H9 (cell line): Measurements from ENCODE around the gene AKT3. TPM values are rescaled to one million over a fixed set of nuclear protein-coding genes. Genes with fewer than 3 reads are reported as not detected.

ENCODE experiments used
- DNase-seq: peaks from one replicate; pipeline ENCODE4 v3.0.0-alpha.2; 2017
- H2AFZ ChIP-seq: one replicate; pipeline ENCODE4 v1.6.1; 2013; ENCODE audit warnings: mild to moderate bottlenecking, low read length, control low read depth, moderate library complexity
- H2AK5ac ChIP-seq: 2 replicates; pipeline ENCODE4 v1.6.1; 2013; ENCODE audit warnings: low read length, control low read depth, mixed read lengths; ENCODE audit not compliant: insufficient read length
- H2BK120ac ChIP-seq: one replicate; pipeline ENCODE4 v1.6.1; 2013; ENCODE audit warnings: low read depth, mild to moderate bottlenecking, low read length, control low read depth, inconsistent platforms; ENCODE audit not compliant: poor library complexity, severe bottlenecking
- H2BK12ac ChIP-seq: 2 replicates; pipeline ENCODE4 v1.6.1; 2013; ENCODE audit warnings: low read length, control low read depth, mixed read lengths, low read depth; ENCODE audit not compliant: insufficient read length
- H2BK15ac ChIP-seq: 2 replicates; pipeline ENCODE4 v1.6.1; 2013; ENCODE audit warnings: low read depth, low read length, control low read depth
- H2BK20ac ChIP-seq: one replicate; pipeline ENCODE4 v1.6.1; 2013; ENCODE audit warnings: low read depth, mild to moderate bottlenecking, low read length, control low read depth, inconsistent platforms; ENCODE audit not compliant: poor library complexity, severe bottlenecking
- H2BK5ac ChIP-seq: 2 replicates; pipeline ENCODE4 v1.6.1; 2013; ENCODE audit warnings: low read length, control low read depth, mixed read lengths; ENCODE audit not compliant: insufficient read length
- H3K14ac ChIP-seq: 2 replicates; pipeline ENCODE4 v1.6.1; 2013; ENCODE audit warnings: low read length, control low read depth; ENCODE audit not compliant: insufficient read depth
- H3K18ac ChIP-seq: 2 replicates; pipeline ENCODE4 v1.6.1; 2013; ENCODE audit warnings: low read depth, mild to moderate bottlenecking, mixed read lengths, low read length, control low read depth; ENCODE audit not compliant: insufficient read length
- H3K23ac ChIP-seq: 2 replicates; pipeline ENCODE4 v1.6.1; 2013; ENCODE audit warnings: low read length, control low read depth, mixed read lengths, low read depth; ENCODE audit not compliant: insufficient read length
- H3K23me2 ChIP-seq: 2 replicates; pipeline ENCODE4 v1.6.1; 2013; ENCODE audit warnings: low read depth, mild to moderate bottlenecking, mixed read lengths, low read length, control low read depth; ENCODE audit not compliant: insufficient read length, poor library complexity, severe bottlenecking
- H3K27ac ChIP-seq: 2 replicates; pipeline ENCODE4 v1.5.1; 2013; ENCODE audit warnings: low read length, control low read depth, mixed read lengths, low read depth; ENCODE audit not compliant: insufficient read length
- H3K27me3 ChIP-seq: 2 replicates; pipeline ENCODE4 v1.6.1; 2013; ENCODE audit warnings: low read length, control low read depth, inconsistent platforms; ENCODE audit not compliant: insufficient read depth
- H3K4ac ChIP-seq: 2 replicates; pipeline ENCODE4 v1.6.1; 2013; ENCODE audit warnings: low read depth, mild to moderate bottlenecking, control low read depth, inconsistent platforms, low read length, moderate library complexity
- H3K4me1 ChIP-seq: 2 replicates; pipeline ENCODE4 v1.6.1; 2013; ENCODE audit warnings: low read length, control low read depth, inconsistent platforms; ENCODE audit not compliant: insufficient read depth
- H3K4me2 ChIP-seq: 2 replicates; pipeline ENCODE4 v1.6.1; 2013; ENCODE audit warnings: low read length, control low read depth, mixed read lengths; ENCODE audit not compliant: insufficient read length, insufficient read depth
- H3K56ac ChIP-seq: 2 replicates; pipeline ENCODE4 v1.6.1; 2013; ENCODE audit warnings: low read depth, mild to moderate bottlenecking, mixed read lengths, low read length, control low read depth; ENCODE audit not compliant: insufficient read length
- H3K79me1 ChIP-seq: 2 replicates; pipeline ENCODE4 v1.6.1; 2013; ENCODE audit warnings: low read depth, mild to moderate bottlenecking, moderate library complexity, low read length, control low read depth, inconsistent platforms; ENCODE audit not compliant: insufficient read depth, poor library complexity, severe bottlenecking
- H3K79me2 ChIP-seq: 2 replicates; pipeline ENCODE4 v1.6.1; 2013; ENCODE audit warnings: low read length, control low read depth, inconsistent platforms; ENCODE audit not compliant: insufficient read depth
- H3K9ac ChIP-seq: 2 replicates; pipeline ENCODE4 v1.6.1; 2013; ENCODE audit warnings: low read length, control low read depth, mixed read lengths; ENCODE audit not compliant: insufficient read length; ENCODE audit errors: extremely low read depth
- H3K9me3 ChIP-seq: one replicate; pipeline ENCODE4 v1.6.1; 2013; ENCODE audit warnings: low read depth, low read length, inconsistent platforms; ENCODE audit not compliant: control insufficient read depth
- H3T11ph ChIP-seq: one replicate; pipeline ENCODE4 v1.6.1; 2013; ENCODE audit warnings: mild to moderate bottlenecking, low read length, control low read depth, inconsistent platforms
- H4K20me1 ChIP-seq: one replicate; pipeline ENCODE4 v1.6.1; 2013; ENCODE audit not compliant: control insufficient read depth, insufficient read length, insufficient read depth
- H4K5ac ChIP-seq: 2 replicates; pipeline ENCODE4 v1.6.1; 2013; ENCODE audit warnings: low read depth, mild to moderate bottlenecking, mixed read lengths, low read length, control low read depth; ENCODE audit not compliant: insufficient read length
- H4K8ac ChIP-seq: replicated peaks from 2 replicates; pipeline ENCODE4 v1.6.1; 2013; ENCODE audit warnings: low read length, control low read depth, mixed read lengths, low read depth; ENCODE audit not compliant: insufficient read length
- H4K91ac ChIP-seq: 2 replicates; pipeline ENCODE4 v1.6.1; 2013; ENCODE audit warnings: low read depth, mild to moderate bottlenecking, moderate library complexity, mixed read lengths, low read length, control low read depth; ENCODE audit not compliant: insufficient read length
- H3K27ac Mint-ChIP-seq, 3 experiments: 2 replicates in 2 of 3; 3 replicates in 1 of 3; pipeline ENCODE4 v1.8.0; 2020 to 2021; ENCODE audit warnings: mixed read lengths in 3 of 3, mild to moderate bottlenecking in 1 of 3, moderate library complexity in 1 of 3
- H3K27me3 Mint-ChIP-seq: 2 replicates; pipeline ENCODE4 v1.8.0; 2021; ENCODE audit warnings: low read depth, mild to moderate bottlenecking, moderate library complexity, mixed read lengths
- H3K36me3 Mint-ChIP-seq, 3 experiments: 2 replicates in 2 of 3; 3 replicates in 1 of 3; pipeline ENCODE4 v1.8.0; 2020 to 2021; ENCODE audit warnings: low read depth in 3 of 3, mixed read lengths in 3 of 3; ENCODE audit not compliant: insufficient read depth in 1 of 3
- H3K4me1 Mint-ChIP-seq, 2 experiments: 2 replicates each; pipeline ENCODE4 v1.8.0; 2020; ENCODE audit warnings: mixed read lengths in 2 of 2
- H3K4me3 Mint-ChIP-seq, 2 experiments: 2 replicates in 1 of 2; 3 replicates in 1 of 2; pipeline ENCODE4 v1.8.0; 2020 to 2021; ENCODE audit warnings: mild to moderate bottlenecking in 2 of 2, mixed read lengths in 2 of 2, moderate library complexity in 1 of 2
- H3K9me3 Mint-ChIP-seq, 2 experiments: 2 replicates in 1 of 2; 3 replicates in 1 of 2; pipeline ENCODE4 v1.8.0; 2020; ENCODE audit warnings: mild to moderate bottlenecking in 2 of 2, mixed read lengths in 2 of 2, moderate library complexity in 1 of 2
- CTCF ChIP-seq: fragments of 200-600 bp; sonication (generic); conservative IDR thresholded peaks from 3 replicates; pipeline ENCODE4 v1.8.0; 2021; ENCODE audit warnings: antibody characterized with exemption, mild to moderate bottlenecking
- WGBS: extraction: QIAGEN DNeasy Blood & Tissue Kit; methylation state at CpG from one replicate; pipeline ENCODE4 v1.1.7; 2013; ENCODE audit warnings: missing lambda C conversion rate, low lambda C conversion rate, mixed read lengths; ENCODE audit not compliant: insufficient read length; ENCODE audit errors: extremely low coverage; 5-methylcytosine and 5-hydroxymethylcytosine counted together
- total RNA-seq: library from RNA; stranded (reverse); gene quantifications from 2 replicates; pipeline ENCODE4 v1.2.1, GENCODE V29; 2021

Gene AKT3
- total RNA-seq, 1 experiment from 2014 or later = 27.8 TPM

- Histone ChIP-seq H2BK20ac (no peak overlapping the region), H3K9ac (no peak overlapping the region), H3T11ph (no peak overlapping the region), H2AK5ac (no peak overlapping the region), H3K27me3 (no peaks in the 10 kb centered on the region), H2BK12ac (no peak overlapping the region), H4K91ac (no peak overlapping the region), H2AFZ (no peak overlapping the region), H3K27ac (no peak overlapping the region), H3K14ac (no peak overlapping the region), H3K4me2 (no peak overlapping the region), H3K4me1 (no peaks in the 10 kb centered on the region), H3K79me2 (no peaks in the 10 kb centered on the region), H3K18ac (no peak overlapping the region), H4K5ac (no peak overlapping the region), H4K8ac (no peak overlapping the region), H3K79me1 (no peaks in the 10 kb centered on the region), H3K9me3 (no peaks in the 10 kb centered on the region), H2BK15ac (no peak overlapping the region), H4K20me1 (no peaks in the 10 kb centered on the region), H3K56ac (no peak overlapping the region), H3K23ac (no peak overlapping the region), H2BK5ac (no peak overlapping the region), H3K23me2 (no peaks in the 10 kb centered on the region), H2BK120ac (no peak overlapping the region), H3K4ac (no peak overlapping the region)
- Mint-ChIP-seq H3K27me3 (no peaks in the 10 kb centered on the region), H3K36me3 (peaks cover 17 to 29% (median 28%) of the 10 kb centered on the region in 3 experiments), H3K4me1 (peaks cover 2% of the 10 kb centered on the region in 2 experiments), H3K9me3 (peaks cover 15 to 23% of the 10 kb centered on the region in 2 experiments), H3K27ac (no peak overlapping the region), H3K4me3 (no peak overlapping the region)
- no peak for TF ChIP-seq CTCF
- DNase-seq = no peak
- no CpG with 5 or more reads among the region's 1 CpG for WGBS
Observed at GRCh38 chr1:243837907-243838535, 12.0 kb downstream of the AKT3 start.
